OCI-LY3 (cell line): Measurements from ENCODE around the gene GTF3C5.

Source experiments
- CTCF ChIP-seq: fragments of 200-600, 300-600 bp; sonication (generic); IDR thresholded peaks from 2 replicates; pipeline ENCODE4 v1.5.1; 2014; ENCODE audit warnings: antibody characterized with exemption, low read length, low read depth
- EZH2phosphoT487 ChIP-seq: fragments of 200-600 bp; shearing (Covaris generic); IDR thresholded peaks from 2 replicates; pipeline ENCODE4 v1.6.1; 2018; ENCODE audit warnings: antibody characterized with exemption, mixed run types, low read depth

DNA sequence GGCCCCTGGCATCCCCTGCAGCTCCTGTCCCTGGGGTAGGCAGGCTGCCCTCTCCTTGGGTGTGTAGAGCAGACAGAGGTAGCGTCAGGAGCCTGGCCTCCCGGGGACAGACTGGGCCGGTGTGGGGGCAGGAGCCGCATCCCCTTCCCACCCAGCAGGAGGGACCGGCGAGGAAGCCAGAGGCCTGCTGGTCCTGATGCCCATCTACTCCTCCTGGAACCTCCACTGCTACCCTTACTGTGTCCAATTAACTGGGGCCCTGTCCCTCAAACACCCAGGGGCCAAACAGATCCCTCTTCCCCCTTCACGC is 74.6 kb downstream of the GTF3C5 start:
- TF ChIP-seq CTCF (no peak), EZH2phosphoT487 (no peak)
